GM12875 (cell line): ENCODE results near the gene CYS1.

Experiments
- H3K4me3 ChIP-seq: one replicate; pipeline ENCODE4 v1.5.1; 2011; ENCODE audit warnings: low read depth, low read length, control low read depth
- TF ChIP-seq, protein P1 (sequence below): IDR thresholded peaks from 2 replicates; pipeline ENCODE4 v1.5.1; 2011; ENCODE audit warnings: low read depth, mild to moderate bottlenecking, control low read depth, inconsistent platforms, low read length, moderate library complexity, borderline replicate concordance; ENCODE audit not compliant: insufficient read depth

Gene CYS1

DNA sequence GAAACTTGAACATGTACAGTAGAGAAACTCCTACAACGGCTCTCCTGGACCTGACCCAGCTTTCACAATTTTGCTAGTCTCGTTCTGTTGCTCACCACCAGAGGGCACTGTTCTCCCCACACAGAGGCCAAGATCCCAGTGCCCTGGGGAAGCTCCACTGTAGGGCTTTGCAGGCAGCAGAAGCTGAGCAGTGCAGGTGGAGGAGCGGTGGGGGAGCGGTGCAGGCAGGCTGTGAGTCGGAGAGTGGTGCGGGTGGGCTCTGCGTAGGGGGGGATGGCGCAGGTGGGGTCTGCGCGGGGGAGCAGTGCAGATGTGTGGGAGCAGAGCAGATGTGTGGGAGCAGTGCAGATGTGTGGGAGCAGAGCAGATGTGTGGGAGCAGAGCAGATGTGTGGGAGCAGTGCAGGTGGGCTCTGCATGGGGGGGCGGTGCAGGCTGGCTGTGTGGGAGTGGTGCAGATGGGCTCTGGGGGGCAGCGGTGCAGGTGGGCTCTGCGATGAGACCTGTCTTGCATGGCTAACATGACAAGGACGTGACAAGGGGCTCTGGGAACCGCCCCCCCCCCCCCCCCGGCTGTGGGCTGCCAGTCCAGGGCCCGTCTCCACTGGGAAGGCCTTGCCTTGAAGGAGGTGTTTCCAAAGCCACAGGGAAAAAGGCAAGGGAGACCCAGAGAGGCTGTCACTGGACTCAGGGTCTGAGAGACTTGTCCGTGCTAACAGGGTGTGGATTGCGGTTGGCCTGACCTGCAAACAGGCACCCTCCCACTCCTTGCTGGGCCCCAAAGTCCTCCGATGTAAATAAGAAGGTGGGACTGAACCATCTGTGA, 7.3 kb downstream of the CYS1 start:
- TF ChIP-seq, protein P1, sequence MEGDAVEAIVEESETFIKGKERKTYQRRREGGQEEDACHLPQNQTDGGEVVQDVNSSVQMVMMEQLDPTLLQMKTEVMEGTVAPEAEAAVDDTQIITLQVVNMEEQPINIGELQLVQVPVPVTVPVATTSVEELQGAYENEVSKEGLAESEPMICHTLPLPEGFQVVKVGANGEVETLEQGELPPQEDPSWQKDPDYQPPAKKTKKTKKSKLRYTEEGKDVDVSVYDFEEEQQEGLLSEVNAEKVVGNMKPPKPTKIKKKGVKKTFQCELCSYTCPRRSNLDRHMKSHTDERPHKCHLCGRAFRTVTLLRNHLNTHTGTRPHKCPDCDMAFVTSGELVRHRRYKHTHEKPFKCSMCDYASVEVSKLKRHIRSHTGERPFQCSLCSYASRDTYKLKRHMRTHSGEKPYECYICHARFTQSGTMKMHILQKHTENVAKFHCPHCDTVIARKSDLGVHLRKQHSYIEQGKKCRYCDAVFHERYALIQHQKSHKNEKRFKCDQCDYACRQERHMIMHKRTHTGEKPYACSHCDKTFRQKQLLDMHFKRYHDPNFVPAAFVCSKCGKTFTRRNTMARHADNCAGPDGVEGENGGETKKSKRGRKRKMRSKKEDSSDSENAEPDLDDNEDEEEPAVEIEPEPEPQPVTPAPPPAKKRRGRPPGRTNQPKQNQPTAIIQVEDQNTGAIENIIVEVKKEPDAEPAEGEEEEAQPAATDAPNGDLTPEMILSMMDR, result peak; percentile 89
- H3K4me3 ChIP-seq, result no peak overlapping the region

DNA sequence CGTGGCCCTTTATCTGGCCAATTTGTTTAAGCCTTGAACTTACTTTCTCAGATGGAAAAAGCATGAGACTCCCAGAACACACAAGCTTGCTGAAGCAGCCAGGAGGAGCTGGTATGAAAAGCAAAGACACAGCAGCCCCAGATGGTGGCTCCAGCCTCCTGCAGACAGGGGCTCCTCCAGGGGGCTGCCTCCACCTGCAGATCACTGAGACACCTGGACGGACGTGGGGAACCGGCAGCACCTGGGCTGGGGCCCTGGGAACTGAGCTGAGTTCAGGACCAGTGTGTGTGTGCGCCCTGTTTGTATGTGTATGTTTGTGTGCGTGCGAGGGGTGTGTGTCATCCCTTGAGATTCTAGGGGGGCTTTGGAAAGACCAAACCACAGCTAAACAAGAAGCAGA, 8.6 kb downstream of the CYS1 start:
- TF ChIP-seq, protein P1, result no peak
- H3K4me3 ChIP-seq, result no peak overlapping the region

DNA sequence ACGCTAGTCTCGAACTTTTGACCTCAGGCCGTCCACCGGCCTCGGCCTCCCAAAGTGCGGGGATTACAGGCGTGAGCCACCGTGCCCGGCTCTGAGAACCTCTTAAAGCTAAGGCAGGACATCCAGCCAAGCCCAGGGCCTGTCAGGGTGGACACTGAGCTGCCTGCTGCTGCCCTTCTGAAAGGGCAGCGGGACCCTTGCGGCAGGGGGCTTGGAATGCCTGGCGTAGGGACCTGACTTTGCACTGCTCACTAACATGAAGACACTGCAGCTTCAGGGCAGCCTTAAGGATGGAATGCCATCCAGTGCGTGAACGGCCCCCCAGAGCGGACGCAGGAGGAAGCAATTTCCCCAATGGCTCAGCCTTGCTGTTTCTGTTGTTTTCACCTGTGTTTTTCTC, 9.0 kb downstream of the CYS1 start:
- TF ChIP-seq, protein P1, result no peak
- no peak overlapping the region for H3K4me3 ChIP-seq

DNA sequence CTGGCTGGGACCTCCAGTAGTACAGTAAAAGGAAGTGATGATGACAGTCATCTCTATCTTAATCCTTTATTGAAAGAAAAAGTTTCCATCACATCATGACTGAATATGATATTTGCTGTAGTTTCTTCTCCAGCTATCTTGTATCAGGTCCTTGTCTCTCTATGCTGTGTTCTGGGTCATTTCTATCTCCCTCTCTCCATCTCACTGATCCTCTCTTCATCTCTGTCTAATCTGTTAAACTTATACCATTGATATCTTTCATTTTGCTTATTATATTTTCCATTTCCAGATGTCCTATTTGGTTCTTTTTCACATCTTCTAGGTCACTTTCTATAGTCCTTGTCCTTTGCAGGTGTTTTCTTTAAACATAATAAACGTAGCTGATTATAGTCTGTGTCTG, 12.3 kb downstream of the CYS1 start:
- TF ChIP-seq, protein P1, result no peak
- H3K4me3 ChIP-seq, result no peak overlapping the region

DNA sequence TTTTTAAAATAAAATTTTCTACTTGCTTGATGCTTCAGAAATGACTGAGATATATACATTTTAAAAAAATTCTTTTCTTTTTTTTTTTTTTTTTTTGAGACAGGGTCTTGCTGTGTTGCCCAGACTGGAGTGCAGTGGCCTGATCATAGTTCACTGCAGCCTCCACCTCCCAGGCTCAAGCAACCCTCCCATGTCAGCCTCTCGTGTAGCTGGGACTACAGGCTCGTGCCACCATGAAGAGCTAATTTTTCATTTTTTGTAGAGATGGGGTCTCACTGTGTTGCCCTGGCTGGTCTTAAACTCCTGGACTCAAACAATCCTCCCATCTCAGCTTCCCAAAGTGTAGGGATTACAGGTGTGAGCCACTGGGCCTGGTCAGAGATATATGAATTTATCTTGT, 12.9 kb downstream of the CYS1 start:
- TF ChIP-seq, protein P1, result no peak

DNA sequence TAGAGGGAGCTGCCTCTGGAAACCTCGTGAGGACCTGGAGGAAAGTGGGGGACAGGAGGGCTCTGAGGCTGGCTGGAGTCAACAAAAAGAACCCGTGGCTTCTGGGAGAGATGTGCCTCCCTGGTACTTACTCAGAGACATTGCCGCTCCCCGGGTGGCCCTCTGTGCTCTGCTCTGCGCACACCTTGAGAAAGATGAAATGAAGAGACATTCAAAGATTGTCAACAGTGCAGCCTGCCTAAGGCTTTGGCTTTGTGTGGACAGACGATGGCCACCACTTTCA, 14.5 kb downstream of the CYS1 start:
- no peak overlapping the region for H3K4me3 ChIP-seq
- TF ChIP-seq, protein P1, result no peak

More for the DNA sequence above, 12.9 kb downstream of the CYS1 start:
- H3K4me3 ChIP-seq, result no peak overlapping the region
